Measurements from ENCODE around the gene GATAD2B.

GATAD2B gene

DNA sequence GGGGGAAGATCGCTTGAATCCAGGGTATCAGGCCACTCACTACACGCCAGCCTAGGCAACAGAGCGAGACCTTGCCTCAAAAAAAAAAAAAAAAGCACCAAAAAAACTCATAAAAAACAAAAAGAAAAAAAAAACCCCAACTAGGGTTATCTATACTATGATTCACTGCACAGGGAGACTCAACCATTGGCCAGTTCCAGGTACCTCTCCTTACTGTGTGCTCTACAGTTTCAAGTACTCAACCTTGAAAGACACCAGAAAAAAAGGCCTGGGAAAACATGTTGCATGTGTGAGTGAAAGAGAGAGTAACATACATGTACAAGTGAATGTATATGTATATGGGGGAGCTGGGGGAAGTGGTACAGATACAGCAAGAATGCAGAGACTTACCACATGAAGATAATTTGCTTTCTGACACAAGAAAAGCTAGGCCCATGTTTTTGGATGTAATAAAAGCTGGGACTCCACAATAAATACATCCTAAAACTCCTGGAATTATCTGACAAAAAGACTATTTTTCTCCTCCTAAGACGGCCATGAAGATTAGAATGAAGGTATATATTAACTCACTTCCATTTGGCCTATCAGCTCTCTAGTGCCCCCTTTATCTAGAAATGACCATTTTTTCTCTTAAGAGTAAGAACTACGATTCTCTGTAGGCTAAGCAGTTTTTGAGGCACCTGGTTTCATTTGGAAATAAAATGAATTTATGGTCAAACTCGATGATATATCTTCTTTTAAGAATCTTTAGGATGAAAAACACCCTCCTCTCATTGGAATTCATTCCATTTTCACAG lies 95.4 kb downstream of the GATAD2B start:
- no peak for DNase-seq

DNA sequence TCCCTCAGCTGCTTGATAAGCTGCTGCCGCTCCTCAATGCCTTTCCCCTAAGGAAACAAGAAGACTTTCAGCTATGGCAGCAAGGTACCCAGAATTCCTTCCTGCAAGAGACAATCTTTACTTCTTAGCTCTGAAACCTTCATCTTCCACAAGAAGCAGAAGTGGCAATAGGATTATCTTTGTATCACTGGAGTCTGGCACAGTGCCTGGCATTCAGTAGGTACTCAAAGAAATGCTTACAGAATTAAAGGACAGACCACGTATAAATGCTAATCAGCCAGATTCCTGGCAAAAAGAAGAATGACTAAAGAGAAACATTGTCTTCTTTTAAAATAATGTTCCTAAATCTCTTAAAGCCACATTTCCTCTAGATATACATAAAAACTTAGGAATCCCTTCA lies 103.9 kb downstream of the GATAD2B start:
- no peak for DNase-seq

DNA sequence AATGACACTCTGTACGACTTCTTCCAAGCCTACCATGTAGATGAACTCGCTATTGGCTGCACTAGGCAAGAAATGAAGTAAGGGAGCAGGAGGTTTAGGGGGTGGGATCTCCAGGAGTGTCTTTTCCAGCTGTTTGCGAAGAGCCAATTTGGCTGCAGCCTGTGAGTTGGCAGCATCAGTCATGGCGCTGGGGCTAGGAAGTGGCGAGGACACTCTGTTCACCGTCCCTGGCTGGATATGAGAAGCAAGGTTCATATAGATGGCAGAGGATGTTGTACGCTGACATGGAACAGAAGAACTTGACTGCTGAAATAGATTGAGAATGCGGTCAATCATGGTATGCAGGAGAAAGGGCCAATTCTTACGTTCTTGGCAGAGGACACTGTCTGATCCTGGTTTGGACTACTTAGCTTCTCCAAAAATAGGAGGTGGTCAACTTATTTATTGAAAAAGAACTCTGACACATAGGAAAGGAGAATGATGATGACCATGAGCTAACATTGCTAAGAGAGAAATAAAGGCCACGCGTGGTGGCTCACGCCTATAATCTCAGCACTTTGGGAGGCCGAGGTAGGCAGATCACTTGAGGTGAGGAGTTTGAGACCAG lies 106.4 kb downstream of the GATAD2B start:
- DNase-seq: no peak

DNA sequence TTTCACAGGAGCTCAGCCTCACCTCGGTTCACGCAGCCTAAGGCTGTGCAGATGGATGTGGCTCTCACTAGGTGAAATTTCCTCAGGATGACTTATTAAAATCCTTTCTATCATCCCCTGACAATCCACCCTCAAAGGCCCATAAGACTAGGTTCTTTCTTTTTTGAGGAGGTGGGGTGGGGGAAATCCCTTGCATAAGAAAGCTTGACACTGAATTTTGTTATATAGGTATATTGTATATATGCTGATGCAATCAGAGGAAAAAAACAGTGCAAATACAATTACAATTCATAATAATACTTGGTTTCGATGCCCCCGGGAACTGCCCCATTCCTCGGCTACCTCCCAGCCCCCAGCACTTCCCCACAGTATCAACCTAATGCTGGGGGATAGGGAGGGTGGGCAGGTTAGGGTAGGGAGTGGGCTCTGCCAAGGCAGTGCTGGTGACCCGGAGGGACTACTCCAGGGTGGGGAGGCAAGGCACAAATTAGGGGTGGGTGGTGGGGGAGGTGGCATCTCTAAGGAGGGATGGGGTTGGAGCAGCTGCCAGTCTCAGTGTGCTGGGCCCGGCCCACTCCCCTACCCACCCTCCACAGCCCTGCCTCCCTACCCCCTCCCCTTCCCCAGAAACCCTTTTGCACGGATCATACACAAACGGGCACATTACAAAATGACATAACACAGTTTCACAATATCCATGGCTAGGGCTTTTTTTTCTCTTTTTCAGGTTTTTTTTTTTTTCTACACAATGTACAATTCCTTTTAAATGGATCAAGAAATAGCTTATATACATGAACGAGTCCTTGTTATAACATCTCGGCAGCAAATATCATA lies 116.7 kb downstream of the GATAD2B start:
- DNase-seq: no peak

DNA sequence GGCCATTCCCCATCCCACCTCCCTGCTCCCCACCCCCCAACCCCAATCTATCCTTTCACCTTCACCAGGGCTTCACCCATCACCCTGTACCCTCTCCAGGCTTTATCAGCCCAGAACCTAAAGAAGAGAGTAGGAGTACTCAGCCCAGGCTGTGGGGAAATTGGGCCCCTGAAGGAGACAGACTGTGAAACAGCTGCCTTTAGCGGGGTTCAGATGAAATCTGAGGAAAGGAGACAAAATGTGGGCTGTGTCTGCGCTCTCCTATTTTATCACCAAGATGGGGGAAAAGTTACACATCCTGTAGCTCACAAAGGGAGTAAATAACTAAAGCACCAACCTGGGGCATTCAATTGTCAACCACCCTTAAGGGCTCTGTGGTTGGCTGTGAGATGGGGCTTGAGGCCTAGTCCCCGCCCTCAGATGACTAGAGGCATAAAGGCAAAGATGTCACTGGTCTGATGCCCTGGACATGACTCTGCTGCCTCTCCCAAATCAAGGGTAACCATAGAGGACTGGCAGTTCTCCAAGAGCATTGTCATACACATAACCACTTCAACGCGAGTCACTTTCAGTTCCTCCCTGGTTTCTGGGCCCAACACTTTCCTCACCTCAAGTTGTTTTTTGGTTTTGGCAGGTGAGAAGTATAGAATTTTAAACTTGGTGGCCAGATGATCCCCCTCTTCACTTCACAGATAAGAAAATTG lies 117.6 kb downstream of the GATAD2B start:
- peak; percentile 17 for DNase-seq

DNA sequence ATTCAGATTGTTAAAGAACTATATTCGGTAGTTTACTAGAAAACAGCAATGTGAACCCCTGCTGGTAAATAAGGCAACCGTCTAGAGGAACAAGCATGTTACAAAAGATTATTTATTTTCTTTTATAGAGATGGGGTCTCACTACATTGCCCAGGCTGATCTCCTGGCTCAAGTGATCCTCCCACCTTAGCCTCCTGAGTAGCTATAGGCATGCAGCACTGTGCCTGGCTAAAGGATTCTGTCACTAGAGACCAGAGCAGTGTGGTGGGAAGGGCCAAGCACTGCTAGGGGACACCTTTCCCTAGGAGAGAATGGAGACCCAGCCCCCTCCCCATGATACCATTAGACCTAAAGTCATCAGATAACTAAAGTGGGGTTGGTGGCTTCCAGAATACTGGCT lies 118.7 kb downstream of the GATAD2B start:
- DNase-seq: no peak

DNA sequence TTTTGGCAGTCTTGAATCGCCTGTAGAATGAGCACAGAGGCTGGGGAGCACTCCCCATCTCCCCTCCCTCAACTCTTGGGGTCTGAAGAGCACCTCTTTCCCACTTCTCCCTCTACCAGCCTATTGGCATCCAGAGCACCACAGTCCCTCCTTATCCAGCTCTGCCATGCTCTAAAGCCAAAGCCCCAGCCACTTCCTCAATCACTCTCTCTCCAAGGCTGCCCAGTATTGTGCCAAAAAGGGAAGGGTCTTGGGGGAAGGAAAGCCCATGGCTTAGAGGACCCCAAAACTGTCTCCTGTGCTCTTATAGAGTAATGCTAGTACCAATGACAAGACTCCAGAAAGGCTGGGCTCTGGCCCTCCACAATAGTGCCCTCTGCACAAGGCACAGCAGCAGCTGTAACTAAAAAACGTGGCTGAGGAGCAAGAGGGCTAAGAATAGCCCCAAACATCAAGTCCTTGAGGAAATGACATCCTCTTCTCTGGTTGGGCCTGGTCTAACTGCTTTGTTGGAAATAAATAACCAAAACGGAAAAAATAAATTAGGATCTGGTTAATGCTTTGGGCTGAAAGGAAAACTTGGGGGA lies 119.2 kb downstream of the GATAD2B start:
- no peak for DNase-seq

DNA sequence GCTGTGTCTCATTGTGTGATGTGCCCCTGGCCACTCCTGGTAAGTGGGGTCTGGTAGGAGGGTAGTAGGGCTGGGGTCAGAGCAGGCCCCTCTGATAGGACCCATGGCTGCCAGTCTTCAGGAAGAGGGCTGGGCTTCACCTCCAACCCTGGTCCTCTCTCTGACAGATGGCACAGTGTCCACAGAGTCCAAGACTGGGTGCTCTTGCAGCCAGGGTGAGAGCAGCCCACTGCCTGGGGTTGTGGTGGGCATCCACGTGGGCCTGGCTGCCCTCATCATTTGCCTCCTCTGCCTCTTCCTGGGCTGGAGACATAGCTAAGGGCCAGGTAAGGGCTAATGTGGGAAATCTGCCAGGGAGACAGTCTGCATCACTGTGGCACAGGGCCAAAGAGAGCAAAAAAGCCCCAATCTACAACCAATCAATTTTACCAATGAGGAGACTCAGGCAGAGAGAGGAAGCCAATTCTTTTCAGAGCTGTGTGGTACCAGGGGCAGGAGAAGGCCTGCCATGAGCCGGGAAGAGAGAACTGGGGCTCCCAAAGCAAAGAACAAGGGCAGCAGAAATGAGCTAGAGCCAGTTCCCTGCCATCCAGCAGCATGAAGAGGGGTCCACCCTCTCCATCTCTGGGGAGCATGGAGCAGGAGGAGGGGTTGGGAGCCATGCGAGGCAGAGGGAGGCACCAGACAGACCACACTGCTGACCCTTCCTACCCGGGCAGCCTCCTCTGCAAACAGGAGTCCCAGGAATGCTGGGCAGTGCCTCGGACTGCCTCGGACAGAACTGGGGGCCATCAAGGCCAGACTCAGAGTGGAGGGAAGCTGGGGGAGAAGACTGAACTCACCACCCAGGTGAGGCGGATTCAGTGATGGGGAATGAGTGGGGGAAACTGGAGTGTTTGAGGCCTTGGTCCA lies 120.7 kb downstream of the GATAD2B start:
- no peak for DNase-seq

DNA sequence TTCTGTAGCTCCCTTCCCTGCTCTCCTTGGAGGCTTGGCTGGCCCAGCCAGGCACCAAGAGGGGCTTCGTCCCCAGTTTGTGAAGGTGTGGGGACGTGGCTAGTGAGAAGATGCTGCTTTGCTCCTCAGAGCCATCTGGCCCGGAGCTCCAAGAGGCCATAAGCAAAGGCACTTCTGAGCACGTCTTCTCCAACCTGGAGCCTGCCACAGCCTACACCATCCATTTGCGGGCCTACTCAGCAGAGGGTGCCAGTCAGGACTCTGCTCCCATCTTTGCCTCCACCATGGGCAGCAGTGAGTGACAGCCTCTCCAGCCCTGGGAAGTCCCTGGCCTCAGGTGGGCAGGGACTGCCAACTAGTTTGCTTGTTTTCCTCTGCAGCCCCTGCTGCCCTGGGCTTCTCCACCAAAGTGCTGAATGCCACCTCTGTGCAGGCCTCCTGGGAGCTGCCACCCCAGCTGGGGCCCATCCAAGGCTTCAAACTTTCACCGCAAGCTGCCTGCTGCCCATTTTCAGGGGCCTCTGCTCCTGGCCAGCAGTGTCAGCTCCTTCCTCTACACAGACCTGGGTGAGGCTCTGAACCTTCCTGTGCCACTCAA lies 121.6 kb downstream of the GATAD2B start:
- no peak for DNase-seq

DNA sequence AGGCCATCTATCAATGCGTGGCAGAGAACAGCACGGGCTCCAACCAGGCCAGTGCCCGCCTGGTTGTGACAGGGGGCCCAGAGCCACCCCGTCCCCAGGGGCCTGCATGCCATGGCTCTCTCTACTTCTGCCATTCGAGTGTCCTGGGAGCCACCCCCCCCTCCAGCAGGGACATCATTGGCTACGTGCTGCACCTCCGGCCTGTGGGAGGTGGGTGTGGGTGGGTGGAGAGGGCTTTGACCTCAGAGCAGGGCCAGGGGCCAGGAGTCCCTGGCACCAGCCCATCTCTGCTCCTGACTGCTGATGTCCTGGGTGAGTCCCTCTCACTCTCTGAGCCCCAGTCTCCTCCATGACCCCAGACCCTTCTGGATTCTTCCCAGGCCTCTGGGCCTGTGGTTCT lies 122.3 kb downstream of the GATAD2B start:
- no peak for DNase-seq

DNA sequence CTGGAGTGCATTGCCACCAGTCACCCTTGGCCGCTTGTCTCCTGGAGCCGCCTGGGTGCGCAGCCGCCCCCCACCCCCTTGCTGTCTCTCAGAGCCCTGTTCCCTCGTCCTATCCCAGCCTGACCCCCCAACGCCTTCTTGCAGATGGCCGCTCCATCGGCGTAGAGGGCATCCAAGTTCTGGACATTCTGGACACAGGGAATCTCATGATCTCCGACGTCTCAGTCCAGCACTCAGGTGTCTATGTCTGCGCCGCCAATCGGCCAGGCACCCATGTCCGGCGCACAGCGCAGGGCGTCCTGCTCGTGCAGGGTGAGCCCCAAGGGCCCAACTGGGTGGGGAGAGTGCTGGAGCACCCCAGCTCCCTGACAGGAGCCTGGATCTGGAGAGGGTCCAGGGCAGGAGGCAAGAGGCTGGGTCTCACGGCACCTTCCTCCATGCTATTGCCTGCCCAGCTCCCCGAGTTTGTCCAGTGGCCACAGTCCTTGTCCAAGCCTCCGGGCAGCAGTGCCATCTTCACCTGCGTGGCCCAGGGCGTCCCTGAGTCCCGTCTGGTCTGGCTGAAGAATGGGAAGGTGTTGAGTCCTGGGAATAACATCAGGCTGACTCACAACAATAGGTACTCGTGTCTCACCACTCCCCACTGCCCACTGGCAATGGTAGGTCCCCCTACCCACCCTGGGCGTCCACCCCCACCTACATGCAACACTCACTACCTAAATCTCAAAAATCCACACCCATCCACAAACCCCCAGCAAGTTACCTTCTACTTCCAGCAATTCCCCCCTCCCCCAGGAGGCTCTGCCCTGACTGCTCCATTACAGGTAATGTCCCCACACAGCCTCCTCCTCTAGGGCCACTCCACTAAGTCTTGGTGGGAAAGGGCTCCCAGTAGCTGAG lies 123.0 kb downstream of the GATAD2B start:
- DNase-seq: no peak

DNA sequence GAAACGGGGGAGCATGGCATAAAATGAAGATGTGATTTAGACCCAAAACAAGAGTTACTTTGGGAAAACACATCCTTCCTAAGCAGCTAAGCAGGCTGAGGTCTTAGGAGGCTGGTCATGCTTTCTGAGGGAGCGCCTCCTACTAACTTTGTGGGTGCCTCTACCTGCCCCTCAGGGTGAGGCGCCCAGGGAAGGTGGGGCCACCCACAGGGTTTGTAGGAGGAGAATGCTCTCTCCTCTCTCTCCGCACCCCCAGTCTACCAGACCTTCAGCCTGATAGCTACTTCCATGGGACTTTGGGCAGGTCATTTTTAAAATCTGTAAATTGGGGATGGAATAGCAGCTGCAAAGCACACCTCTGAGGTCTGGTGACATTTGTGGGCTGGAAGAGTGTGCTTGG lies 123.8 kb downstream of the GATAD2B start:
- no peak for DNase-seq

DNA sequence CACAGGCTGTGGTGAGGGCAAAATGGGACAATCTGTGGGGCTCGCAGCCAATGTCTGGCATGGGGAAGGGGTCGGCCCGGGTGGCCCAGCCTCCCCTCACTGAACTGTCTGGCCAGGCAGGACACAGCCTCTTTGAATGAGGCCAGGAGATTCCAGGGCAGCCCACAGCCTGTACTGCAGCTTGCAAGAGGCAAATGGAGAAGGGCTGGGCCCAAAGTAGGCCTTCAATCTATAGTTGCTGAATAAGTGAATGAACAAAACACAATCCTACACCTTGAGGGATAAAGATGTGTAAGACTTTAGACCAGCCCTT lies 124.3 kb downstream of the GATAD2B start:
- no peak for DNase-seq

DNA sequence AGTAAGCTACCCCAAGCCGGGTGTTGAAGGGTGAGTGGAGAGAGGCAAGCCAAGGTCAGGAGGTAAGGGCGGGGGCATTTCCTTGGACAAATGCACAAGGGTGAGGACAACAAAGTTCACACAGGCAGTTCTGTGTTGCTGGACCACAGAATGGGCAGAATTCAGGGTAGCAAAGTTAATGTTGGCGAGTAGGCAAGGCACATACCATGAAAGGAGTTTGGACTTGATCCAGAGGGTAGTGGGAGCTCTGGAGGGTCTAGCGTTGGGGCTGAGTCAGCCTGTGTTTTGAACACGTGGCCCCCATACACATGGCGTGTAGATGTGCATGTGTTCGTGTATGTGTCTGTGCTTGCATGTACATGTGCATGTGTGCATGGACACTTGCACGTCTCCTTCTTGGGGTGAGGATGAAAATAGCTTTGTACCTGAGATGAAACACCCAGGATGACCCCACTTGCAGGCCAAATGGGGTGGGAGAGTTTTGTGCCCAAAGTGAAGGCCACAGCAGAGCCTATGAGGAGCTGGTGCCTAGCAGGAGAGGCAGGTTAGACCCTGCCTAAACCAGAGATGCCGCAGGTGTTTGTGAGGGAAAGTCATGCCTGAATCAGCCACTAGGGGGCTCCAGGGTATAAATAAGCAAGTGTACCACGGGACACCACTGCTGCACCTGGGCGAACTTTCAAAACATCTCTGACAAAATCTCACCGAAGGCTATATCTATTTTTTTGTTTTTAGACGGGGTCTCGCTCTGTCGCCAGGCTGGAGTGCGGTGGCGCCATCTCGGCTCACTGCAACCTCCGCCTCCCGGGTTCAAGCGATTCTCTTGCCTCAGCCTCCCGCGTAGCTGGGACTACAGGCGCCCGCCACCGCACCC lies 125.7 kb downstream of the GATAD2B start:
- peak; percentile 28 for DNase-seq

DNA sequence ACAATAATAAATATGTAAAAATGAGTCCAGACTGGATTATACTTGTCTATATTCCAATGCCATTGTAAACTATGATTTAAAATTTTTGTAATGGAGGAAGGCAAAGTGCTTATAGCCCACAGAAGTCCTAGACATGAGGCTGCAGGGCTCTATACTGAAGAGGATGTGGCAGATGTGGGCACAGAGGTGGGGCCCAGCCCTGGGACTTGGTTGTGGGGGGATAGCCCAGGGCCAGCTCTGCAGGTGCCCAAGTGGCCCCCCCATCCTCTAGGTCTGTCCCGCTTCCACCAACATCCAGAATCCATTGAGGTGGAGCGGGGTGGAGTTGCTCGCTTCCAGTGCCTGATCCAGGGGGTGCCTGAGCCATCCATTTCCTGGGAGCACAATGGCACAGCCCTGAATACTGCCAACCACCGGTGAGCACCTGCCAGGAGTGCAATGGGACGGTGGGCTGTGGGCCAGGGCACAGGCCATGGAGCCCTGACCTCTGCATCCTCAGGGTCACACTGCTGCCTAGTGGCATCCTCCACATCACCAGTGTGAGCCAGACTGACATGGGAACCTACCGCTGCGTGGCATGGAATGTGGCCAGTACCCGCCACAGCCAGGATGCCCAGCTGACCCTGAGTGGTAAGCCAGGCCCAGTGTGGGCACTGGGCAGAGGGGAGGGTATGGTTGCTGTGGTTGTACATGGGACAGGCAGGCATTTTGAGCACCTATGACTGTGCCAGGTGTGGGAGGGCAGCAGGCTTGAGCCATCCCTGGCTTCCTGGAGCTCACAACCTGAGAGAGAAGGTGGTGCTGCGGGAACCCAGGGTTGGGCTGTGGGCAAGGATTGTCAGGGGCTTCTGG lies 126.6 kb downstream of the GATAD2B start:
- DNase-seq: no peak

DNA sequence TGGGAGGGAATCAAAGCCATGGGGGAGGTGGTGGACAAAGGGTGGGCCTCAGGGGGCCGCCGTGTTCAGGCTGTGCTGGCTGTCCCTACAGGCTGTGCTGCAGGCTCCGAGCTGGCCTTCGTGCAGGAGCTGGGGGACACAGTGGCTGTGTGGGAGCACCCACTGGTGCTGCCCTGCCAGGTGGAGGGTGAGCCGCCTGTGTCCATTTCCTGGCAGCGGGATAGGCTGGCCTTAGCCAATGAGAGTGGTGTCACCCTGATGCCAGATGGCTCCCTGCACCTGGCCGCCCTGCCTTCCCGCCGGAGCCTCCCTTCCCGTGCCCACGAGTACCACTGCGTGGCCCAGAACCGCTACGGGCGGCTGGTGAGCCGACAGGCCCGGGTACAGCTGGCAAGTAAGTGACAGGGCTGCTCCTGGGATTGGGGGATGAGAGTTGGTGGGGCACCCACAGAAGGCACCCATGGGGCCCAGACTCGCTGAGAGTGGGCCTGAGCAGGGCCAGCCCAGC lies 127.4 kb downstream of the GATAD2B start:
- no peak for DNase-seq

DNA sequence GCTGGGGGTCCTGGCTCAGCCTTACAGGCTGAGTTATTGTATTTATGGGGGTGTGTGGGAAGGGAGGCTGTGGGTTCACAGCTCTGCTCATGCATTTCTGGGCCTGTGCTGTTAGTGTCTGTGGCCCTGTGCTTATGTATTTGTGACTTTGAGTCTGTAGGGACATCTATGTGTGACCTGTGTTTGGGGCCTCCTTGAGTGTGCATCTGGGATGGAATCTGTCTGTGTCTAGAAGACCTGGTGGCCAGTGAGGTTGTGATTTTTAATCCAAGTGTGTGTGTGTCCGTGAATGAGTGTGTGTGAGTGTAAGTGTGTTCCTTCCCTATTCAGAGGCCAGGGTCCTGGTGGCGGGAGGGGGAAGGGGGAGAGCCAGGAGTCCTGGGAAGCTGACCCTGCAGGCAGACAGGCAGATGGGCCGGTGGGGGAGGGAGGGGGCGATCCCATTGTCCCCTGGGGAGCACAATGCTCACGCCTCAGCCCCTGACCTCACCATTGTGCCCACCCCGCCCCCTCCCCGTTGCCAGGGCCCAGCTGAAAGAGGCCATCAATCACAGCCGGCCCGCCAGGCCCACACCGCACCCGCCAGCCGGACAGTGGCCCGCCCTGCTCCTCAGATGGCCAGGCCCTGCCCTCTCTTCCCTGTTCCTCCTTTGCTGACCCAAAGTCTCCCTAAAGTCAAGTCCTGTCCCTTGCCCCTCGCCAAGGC lies 128.0 kb downstream of the GATAD2B start:
- DNase-seq: no peak
